G401.6 (cell line): ENCODE results near the gene DPM3.
A peak's percentile ranks its signal among the peaks of the same experiment; 100 is the strongest.
"Not testable (repeated sequence)": the region's sequence is repeated elsewhere in the genome, so short reads cannot be mapped to it uniquely, and the experiment has no call there.

Source experiments
- FAIRE-seq: peaks from 2 replicates; lab custom pipeline; 2012; peaks lifted over from hg19 to GRCh38; lab: Jason Lieb, UNC

Gene DPM3

DNA sequence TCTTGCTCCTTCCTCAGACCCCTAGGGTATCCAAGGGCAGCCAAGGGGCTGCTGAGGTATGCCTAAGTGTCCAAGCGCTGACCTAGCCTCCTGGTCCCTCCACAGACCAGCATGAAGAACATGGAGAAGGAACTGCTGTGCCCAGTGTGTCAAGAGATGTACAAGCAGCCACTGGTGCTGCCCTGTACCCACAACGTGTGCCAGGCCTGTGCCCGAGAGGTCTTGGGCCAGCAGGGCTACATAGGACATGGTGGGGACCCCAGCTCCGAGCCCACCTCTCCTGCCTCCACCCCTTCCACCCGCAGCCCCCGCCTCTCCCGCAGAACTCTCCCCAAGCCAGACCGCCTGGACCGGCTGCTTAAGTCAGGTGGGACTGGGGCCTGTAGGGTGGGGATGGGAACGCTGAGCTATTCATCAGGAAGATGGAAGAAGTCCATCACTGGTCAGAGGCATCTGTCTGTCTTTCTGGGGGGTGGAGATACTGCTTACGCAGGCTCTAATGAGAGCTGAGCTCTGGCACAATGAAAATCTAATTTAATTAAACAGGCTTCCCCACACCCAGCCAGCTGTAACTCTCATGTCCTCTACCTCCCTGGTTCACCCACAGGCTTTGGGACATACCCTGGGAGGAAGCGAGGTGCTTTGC lies 35.1 kb upstream of the DPM3 start:
- no peak for FAIRE-seq

DNA sequence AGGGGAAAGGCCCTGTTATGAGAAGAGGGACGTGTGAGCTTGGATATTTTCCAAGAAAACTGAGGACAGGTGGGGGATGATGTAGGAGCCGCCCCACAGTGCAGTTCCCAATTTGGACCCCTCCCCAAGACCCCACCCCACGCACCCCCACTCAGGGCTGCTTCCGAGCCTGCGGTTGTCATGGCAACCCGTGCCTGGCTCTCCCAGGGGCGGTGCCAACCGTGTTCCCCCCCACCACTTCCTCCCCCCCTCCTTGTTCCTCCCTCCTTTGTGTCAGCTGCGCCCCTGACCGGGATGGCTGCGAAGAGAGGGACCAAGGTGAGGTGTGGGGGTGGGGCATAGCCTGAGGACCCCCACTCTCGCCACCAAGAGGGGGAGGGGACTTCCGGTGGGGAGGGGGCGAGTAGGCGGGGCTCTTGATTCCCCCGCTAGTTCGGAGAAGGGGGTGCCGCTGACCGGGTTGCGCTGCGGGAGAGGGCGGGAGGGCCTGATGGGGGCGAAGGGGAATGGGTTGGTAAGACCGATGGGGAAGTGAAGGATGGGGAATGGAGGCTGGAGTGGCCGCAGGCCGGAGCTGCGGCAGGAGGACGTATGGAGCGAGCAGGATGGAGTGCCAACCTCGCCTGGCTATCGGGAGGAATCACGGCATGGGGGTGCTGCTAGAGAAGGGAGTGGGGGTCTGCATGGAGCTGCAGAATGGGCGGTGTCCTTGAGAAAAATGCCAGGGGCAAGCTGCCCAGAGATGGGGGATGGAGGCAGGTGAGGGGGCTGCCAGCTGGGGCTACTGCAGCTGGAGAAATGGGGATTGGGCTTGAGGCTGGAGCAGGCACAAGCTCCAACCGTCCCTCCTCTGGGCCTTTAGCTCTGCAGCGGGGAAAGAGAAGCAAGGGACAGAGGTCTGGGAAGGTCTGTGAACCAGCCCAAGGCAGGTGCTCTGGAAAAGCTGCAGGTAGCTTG lies 34.3 kb upstream of the DPM3 start:
- FAIRE-seq, result no peak

DNA sequence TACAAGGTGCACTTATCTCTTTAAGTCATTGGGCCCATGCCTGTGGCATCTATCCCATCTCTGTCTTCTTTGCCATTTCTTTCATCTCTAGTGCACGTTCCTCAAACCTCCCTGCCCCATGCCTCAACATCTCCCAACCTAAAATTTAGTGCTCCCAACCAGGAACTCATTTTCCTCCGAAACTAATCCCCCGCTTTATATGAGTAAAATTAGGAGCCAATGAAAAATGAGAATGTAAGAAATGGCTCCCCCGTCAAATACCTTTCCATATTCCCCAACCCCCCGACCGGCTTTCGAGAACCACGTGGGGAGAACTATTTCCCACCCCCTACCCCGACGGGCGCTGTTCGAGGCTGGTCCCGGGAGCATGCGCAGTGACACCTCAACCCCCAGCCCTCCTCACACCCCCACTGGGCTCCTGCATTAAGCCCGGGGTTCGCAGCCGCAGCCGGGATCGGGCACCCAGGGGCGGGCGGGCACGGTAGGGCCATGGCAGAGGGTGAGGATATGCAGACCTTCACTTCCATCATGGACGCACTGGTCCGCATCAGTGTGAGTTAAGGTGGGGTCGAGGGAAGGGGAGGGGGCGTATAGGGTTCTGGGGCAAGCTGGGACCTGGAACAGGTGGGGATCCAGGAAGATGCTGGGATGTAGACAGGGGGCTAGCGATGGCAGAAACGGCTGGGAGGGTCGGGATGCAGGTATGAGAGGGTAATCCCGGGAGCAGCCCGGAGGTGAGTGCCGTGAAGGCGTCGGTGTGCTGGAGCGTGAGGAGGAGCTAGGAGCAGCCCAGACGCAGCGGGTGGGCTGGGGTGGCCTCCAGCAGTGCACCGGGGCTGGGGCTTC lies 33.4 kb upstream of the DPM3 start, which contains the start of gene TRIM46:
TSS of gene TRIM46 (plus strand) at position 372 of the 846 bp plus-strand sequence. CDS start at position 490, 118 bp downstream.
- peak; percentile 73 for FAIRE-seq

DNA sequence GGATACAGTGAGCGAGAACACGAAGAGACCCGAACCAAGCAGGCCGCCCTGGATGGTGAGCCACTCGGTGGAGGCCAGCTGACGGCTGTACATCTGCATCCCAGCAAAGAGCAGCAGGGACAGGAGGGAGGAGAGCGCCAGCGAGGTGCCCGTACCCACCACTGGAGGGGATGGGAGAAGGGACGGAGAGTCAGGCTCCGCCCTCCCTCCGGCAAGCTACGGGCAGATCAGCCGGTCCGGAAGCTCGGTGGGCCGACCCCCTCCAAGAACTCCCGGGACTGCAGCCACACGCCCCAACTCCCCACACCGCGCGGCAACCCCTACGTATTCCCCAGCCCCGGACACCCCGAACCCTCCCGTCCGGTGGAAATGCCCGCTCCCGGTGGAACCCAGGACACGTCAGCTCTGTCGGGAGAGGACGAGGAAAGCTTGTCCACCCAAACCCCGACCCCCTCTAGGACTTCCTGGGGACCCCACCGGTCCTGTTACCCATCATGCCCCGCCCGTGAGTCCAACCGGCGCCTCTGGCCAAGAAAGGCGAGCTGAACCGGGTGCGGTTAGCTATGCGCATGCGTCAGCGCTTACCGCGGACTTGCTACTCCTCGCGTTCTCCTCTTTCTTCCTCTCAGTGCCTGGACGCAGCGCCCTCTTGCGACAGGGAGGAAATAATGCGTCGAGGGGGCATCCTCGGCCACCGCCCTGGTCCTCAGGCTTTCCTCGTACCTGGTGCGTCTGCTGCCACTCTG lies 32.6 kb upstream of the DPM3 start, which contains the start of gene KRTCAP2:
TSS of gene KRTCAP2 (minus strand) at position 573 of the 746 bp plus-strand sequence. CDS start at position 493, 80 bp downstream.
- peak; percentile 90 for FAIRE-seq

DNA sequence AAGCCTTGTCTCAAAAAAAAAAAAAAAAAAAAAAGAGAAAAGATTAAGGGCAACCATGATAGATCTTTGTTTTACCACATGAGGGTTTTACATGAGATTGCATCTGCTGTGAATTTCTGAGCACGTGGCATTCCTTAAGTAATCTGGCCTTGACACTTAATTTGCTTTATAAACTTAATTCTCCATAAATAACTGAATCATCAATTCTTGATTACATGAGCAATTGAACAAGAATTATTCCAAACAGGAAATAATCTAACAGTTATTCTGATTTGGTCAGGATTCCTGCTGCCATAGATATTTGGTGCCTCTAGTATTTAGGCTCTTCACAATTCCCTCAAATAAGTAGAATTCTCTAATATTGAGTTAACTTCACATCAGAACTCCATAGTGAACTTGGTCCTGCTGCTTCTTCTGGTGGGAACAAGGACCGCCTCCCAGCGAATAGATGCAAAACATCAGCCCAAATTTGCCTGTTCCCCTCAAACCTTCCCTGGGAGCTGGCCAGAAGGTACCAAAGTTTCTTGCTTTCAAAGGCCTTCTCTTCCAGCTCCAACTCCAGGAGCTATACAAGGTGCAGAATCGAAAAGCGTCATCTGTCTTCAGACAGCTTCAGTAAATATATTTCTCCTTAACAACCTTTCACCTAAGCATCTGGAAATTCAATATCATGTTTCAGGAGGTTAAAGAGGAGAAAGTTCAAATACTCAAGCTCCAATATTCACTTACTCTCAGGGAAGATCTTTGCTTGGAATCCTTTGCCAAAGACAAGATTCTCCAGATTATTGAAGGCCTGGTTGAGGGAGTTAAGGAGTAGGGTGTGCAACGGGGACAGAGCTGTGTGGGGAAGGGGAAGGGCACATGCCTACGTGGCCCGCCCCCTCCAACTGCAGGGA lies 31.8 kb upstream of the DPM3 start:
- no peak for FAIRE-seq

DNA sequence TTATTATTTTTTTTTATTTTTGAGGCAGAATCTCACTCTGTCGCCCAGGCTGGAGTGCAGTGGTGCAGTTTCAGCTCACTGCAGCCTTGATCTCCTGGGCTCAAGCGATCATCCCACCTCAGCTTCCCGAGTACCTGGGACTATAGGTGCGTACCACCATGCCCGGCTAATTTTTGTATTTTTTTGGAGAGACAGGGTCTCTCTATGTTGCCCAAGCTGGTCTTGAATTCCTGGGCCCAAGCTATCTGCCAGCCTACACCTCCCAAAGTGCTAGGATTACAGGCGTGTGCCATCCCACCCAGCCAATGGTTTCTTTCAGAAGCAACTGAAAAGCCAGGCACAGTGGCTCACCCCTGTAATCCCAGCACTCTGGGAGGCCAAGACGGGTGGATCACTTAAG lies 30.5 kb upstream of the DPM3 start:
- FAIRE-seq, result no peak

DNA sequence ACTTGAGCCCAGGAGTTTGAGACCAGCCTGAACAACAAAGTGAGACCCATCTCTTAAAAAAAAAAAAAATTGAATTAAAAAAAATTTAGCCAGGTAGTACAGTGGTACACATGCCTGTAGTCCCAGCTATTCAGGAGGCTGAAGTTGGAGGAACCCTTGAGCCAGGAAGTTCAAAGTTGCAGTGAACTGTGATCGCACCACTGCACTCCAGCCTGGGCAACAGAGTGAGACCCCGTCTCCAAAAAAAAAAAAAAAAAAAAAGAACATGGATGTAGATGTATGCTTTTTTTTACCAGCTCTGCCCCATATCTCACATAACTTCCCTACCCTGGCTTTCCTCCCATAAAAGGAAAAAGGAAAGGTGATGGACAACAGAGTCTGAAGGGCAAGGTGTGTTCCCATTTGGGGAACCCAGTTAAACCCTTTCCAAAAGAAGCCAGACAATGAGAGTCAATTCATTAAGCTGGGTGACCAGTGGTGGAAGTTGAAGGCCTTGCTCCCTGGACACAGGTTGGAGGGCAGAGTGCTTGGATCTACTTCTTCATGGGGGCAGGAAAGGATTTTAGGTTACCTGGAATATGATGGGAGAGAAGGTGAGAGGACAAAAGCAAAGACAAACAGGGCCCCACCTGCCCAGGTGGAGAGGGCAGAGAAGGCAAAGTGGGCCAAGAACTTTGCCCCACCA lies 29.9 kb upstream of the DPM3 start:
- FAIRE-seq, result no peak

DNA sequence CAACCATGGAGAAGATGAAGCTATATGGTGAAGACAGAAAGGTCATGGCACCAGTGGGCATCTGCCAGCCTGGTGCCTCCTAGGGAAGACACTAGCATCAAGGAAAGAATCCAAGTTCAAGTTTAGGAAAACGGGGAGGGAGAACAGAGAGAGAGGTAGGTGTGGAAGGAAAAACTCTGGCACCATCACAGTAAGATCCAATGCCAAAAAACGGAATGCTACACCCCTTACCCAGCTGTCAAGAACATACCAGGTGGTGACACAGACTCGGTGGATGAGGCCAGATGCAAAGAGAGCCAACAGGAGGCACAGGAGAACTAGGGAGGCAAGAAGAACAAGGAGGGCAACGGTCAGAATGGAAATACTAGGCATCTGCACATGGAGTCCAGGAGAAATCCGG lies 29.2 kb upstream of the DPM3 start:
- no peak for FAIRE-seq

DNA sequence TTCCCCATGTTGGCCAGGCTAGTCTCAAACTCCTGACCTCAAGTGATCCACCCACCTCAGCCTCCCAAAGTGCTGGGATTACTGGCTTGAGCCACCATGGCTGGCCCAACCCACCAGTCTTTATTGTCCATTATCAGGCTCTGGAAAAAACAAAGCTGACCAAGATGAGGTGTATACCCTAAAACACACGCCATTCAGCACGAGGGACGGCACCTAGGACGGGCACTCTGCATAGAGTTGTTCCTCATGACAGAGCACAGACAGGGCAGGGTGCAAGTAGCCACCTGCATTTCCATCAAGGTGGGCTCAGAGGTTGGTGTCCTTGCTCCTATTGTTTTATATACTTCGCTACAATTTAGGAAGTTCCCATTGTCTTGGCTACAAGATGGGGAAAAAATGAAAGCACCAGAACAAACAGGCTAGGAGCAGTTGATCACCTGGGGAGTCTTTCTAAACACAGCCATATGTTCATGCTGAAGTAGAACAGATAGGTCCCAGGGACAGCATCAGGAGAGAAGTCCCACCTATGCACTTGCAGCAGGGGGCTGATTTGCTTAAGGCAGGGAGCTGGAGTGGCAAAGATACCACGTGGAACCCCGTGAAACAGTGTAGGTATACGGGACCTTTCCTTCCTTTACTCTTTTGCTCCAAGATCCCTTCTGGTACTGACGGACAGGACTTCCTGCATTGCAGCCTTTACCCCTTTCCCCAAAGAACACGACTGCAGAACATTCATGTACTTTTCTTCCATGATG lies 28.3 kb upstream of the DPM3 start:
- no peak for FAIRE-seq

DNA sequence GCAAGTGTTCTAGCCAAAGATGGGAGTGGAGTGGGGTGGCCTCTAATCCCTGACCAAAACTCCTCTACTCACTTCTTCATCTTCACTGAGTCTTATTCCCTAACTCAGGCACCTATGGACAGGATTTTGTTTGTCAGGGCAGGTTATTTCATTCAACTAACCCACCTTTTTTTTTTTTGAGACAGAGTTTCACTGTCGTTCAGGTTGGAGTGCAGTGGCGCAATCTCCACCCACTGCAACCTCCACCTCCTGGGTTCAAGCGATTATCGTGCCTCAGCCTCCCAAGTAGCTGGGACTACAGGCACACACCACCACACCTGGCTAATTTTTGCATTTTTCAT lies 27.7 kb upstream of the DPM3 start:
- not testable (repeated sequence) for FAIRE-seq

DNA sequence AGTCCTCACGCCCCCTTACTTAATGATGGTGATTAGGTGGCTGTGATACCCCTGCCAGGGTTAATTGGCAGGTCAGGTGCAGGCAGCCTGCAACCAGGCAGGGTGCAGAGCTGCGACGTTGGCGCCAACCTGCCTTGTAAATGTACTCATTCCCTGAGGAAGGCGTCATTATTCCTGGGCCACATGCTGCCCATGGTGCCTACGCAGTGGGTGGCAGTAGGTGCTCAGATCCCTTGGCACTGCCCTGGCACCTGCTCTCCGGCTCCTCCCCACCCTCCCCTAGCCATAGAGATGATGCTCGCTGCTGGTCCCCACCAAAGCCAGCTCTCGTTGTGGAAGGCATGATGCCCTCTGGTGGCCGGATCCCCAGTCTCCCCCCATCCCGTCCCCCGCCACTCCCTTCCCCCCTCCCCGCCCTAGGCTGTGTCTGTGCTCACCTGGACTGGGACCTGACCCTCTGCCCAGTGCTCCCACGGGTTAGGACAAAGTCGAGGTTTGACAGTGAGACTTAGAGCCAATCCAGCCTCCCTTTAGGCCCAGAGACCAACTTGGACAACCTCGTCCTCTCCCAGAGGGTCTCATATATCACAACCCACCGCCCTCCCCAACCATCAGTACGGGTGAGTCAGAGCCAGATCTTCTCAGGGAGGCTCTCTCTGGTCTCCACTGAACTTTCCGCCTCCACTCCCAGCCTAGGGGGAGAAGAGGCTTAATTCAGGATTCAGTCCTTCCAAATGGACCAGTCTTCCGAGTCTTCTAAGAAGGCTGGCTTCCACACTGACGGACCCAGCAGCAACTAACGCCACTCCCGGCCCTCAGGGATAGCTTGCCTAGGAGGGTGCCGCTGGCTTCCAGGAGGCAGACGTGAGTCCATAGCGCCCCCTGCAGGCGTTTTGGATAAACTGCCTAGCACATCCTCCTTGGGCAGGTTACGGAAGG lies 27.1 kb upstream of the DPM3 start:
- peak; percentile 85 for FAIRE-seq

DNA sequence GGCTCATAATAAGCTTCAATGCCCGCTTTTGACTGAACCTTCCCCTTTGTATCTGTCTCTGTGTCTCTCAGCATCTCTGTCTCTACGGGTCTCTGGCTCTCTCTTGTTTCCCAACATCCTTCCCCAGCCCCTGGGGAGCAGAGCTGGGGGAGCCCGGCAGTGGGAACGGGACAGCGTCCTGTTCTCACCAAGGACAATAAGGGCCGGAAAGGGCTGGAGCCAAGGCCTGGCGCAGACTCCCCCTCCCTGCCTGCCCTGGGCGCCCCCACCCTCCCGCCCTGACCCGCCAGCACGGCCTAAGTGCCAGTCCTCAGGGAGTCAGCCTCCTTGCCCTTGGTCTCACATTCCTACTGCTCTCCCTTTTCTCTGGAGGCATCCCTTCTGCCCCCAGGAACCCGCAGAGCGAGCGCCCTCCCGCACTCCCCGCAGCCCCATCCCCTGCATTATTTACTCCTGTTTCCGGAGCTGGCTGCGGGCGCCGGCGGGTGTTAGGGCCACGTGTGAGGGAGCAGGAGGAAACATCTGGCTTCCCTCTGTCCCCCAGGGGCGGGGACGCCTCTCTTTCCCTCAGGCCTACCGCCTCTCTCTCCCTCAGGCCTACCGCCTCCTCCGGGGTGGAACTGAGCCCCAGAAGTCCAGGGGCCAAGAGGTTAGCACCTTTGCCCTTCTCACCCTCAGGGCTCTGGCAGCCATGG lies 26.3 kb upstream of the DPM3 start:
- no peak for FAIRE-seq

DNA sequence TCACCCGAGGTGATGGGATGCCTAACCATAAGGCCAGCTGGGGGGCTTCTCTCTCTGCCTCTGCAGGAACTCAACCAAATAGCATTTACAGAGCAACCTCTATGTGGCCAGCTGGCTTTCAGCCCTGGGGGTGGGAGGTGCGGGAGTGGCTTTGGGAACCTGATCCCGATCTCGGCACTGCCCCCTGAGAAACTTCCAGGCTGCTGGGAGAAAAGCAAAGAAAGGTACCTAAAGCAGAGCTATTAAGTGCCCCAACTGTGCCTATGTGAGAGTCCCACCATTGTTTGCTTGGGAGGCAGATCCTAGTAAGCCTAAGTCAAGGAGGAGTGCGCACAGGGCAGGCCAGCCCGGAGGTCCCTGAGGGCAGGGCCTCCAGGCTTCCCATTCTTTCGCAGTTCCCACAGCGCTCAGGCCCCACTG lies 25.7 kb upstream of the DPM3 start:
- no peak for FAIRE-seq

DNA sequence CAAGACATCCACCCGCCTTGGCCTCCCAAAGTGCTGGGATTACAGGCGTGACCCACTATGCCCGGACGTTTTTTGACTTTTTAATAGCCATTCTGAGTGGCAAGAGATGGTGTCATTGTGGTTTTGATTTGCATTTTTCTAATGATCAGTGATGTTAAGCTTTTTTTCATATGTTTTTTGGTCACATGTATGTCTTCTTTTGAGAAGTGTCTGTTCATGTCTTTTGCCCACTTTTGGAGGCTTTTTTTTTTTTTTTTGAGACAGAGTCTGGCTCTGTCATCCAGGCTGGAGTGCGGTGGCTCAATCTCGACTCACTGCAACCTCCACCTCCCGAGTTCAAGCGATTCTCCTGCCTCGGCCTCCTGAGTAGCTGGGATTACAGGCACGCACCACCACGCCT lies 24.3 kb upstream of the DPM3 start:
- not testable (repeated sequence) for FAIRE-seq

DNA sequence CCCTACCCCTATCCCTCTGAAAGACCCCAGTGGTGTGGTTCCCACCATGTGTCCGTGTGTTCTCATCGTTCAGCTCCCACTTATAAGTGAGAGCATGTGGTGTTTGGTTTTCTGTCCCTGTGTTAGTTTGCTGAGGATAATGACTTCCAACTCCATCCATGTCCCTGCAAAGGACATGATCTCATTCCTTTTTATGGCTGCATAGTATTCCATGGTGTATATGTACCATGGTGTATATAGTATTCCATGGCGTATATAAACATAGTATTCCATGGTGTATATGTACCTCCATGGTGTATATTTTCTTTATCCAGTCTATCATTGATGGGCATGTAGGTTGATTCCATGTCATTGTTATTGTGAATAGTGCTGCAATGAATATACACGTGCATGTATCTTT lies 23.5 kb upstream of the DPM3 start:
- FAIRE-seq, result not testable (repeated sequence)

DNA sequence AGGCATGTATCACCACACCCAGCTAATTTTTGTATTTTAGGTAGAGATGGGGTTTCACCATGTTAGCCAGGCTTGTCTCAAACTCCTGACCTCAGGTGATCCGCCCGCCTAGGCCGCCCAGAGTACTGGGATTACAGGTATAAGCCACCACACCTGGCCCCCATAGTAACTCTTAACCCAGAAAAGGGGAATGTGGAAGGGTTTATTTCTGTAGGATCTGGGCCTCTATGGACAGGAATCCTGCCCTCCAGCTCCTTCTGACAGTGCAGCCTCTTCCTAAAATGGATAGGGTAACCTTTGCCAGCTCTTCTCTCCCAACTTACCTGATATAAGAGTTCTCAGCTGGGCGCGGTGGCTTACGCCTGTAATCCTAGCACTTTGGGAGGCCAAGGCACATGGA lies 22.3 kb upstream of the DPM3 start:
- not testable (repeated sequence) for FAIRE-seq

DNA sequence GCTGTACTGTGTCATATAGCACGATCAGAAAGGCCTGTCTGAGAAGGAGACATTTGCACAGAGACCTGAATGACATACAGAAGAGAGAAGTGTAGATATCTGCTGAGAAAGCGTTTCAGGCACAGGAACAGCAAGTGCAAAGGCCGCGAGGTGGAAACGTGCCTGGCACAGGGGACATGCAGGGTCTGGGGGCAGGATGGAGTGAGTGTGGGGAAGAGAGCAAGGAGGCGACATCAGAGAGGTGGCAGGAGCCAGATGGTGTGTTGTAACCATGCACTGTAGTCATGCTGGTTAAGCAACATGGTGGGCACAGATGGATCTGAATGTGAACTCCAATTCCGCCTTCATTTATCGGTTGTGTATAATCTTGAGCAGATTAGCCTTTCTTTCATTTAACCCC lies 19.8 kb upstream of the DPM3 start:
- no peak for FAIRE-seq

DNA sequence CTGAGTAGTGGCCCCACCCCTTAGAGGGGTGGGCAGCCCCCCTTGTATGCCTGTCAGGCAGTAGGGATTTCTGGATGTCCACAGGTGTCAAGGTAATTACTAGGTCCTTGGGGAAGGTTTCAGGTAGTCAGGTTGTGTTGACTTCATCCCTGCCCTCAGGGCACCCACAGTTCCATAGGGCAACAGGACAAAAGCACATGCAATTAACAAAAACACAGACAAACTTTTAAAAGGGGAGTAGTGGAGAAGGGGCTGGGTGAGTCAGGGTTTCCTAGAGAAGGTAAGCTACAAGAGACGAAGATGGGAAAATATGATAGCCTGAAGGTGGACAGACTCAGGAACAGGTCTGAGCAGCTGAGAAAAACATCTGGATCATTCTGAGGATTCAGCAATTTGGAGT lies 18.7 kb upstream of the DPM3 start:
- no peak for FAIRE-seq
